Measurements from ENCODE around the gene TSPEAR.
A peak's percentile ranks its signal among the peaks of the same experiment; 100 is the strongest.

Gene TSPEAR

GRCh38 chr21:44498280-44499210 is 212.8 kb downstream of the TSPEAR start:
- Histone ChIP-seq H4K20me1 (no peaks in the 10 kb centered on the region), H3K9ac (peak overlapping the region; percentile 1; the same call in 1 of the 2 replicates), H3K9me3 (peaks cover 11% of the 10 kb centered on the region), H3K4me2 (peak overlapping the region; percentile 50; the same call in 1 of the 2 replicates), H3K27me3 (no peaks in the 10 kb centered on the region), H3K4me1 (peaks cover 66% of the 10 kb centered on the region), H3K27ac (no peak overlapping the region), H3K36me3 (peaks cover 18% of the 10 kb centered on the region), H3K4me3 (no peak overlapping the region)
- no peak for TF ChIP-seq Cebpa-rat (IDR thresholded peaks at IDR 0.05)

- Histone ChIP-seq H3K36me3 (peaks cover 26% of the 10 kb centered on the region), H3K9me3 (peaks cover 19% of the 10 kb centered on the region), H3K4me1 (peaks cover 58% of the 10 kb centered on the region), H3K27me3 (no peaks in the 10 kb centered on the region), H3K4me2 (peak overlapping the region; percentile 50), H3K9ac (peak overlapping the region; percentile 1; the same call in 1 of the 2 replicates), H4K20me1 (no peaks in the 10 kb centered on the region), H3K27ac (no peak overlapping the region), H3K4me3 (no peak overlapping the region)
- TF ChIP-seq Cebpa-rat (IDR thresholded peaks at IDR 0.05), result no peak
Measured at GRCh38 chr21:44497703-44498126, 213.7 kb downstream of the TSPEAR start.

- H3K27ac ChIP-seq, result 0 out of 2 replicates have a peak overlapping the region, but pooled peaks have one; percentile 5
- peaks cover 50% of the 10 kb centered on the region for H3K4me1 ChIP-seq
- peaks cover 28% of the 10 kb centered on the region for H3K9me3 ChIP-seq
- peak overlapping the region; percentile 50 for H3K4me2 ChIP-seq
- H3K4me3 ChIP-seq, result no peak overlapping the region
- no peak overlapping the region for H3K9ac ChIP-seq
- TF ChIP-seq Cebpa-rat (IDR thresholded peaks at IDR 0.05), result no peak
- H3K36me3 ChIP-seq, result peaks cover 35% of the 10 kb centered on the region
- no peaks in the 10 kb centered on the region for H4K20me1 ChIP-seq
- H3K27me3 ChIP-seq, result no peaks in the 10 kb centered on the region
Measured at GRCh38 chr21:44496564-44497550, 214.5 kb downstream of the TSPEAR start.

GRCh38 chr21:44495611-44496563 is 215.5 kb downstream of the TSPEAR start:
- no peak for TF ChIP-seq Cebpa-rat (IDR thresholded peaks at IDR 0.05)
- Histone ChIP-seq H3K4me3 (no peak overlapping the region), H3K36me3 (peaks cover 40% of the 10 kb centered on the region), H3K9ac (no peak overlapping the region), H4K20me1 (no peaks in the 10 kb centered on the region), H3K4me2 (peak overlapping the region; percentile 50), H3K27me3 (no peaks in the 10 kb centered on the region), H3K4me1 (peaks cover 40% of the 10 kb centered on the region), H3K27ac (no peak overlapping the region), H3K9me3 (peaks cover 33% of the 10 kb centered on the region)

- Histone ChIP-seq H3K27ac (no peak overlapping the region), H3K4me3 (no peak overlapping the region), H3K36me3 (peaks cover 49% of the 10 kb centered on the region), H4K20me1 (no peaks in the 10 kb centered on the region), H3K4me2 (no peak overlapping the region), H3K4me1 (peaks cover 40% of the 10 kb centered on the region), H3K9me3 (peaks cover 33% of the 10 kb centered on the region), H3K9ac (no peak overlapping the region), H3K27me3 (no peaks in the 10 kb centered on the region)
- TF ChIP-seq Cebpa-rat (IDR thresholded peaks at IDR 0.05), result no peak
Measured at GRCh38 chr21:44494956-44495355, 216.4 kb downstream of the TSPEAR start.

GRCh38 chr21:44494418-44494817 is 217.0 kb downstream of the TSPEAR start:
- Histone ChIP-seq H3K4me2 (no peak overlapping the region), H3K4me3 (no peak overlapping the region), H3K9me3 (peaks cover 33% of the 10 kb centered on the region), H3K9ac (no peak overlapping the region), H3K4me1 (peaks cover 40% of the 10 kb centered on the region), H4K20me1 (no peaks in the 10 kb centered on the region), H3K36me3 (peaks cover 49% of the 10 kb centered on the region), H3K27me3 (no peaks in the 10 kb centered on the region), H3K27ac (no peak overlapping the region)
- TF ChIP-seq Cebpa-rat (IDR thresholded peaks at IDR 0.05), result no peak

- no peak overlapping the region for H3K27ac ChIP-seq
- H3K4me2 ChIP-seq, result no peak overlapping the region
- no peaks in the 10 kb centered on the region for H3K27me3 ChIP-seq
- no peak overlapping the region for H3K4me3 ChIP-seq
- no peak overlapping the region for H3K9ac ChIP-seq
- H3K9me3 ChIP-seq, result peaks cover 38% of the 10 kb centered on the region
- H4K20me1 ChIP-seq, result no peaks in the 10 kb centered on the region
- peaks cover 49% of the 10 kb centered on the region for H3K36me3 ChIP-seq
- TF ChIP-seq Cebpa-rat (IDR thresholded peaks at IDR 0.05), result no peak
- peaks cover 29% of the 10 kb centered on the region for H3K4me1 ChIP-seq
Measured at GRCh38 chr21:44492567-44493385, 218.6 kb downstream of the TSPEAR start.

- Histone ChIP-seq H3K4me1 (peaks cover 17% of the 10 kb centered on the region), H3K9ac (no peak overlapping the region), H4K20me1 (no peaks in the 10 kb centered on the region), H3K27ac (no peak overlapping the region), H3K4me2 (no peak overlapping the region), H3K9me3 (peaks cover 38% of the 10 kb centered on the region), H3K4me3 (no peak overlapping the region), H3K36me3 (peaks cover 49% of the 10 kb centered on the region), H3K27me3 (no peaks in the 10 kb centered on the region)
- no peak for TF ChIP-seq Cebpa-rat (IDR thresholded peaks at IDR 0.05)
Measured at GRCh38 chr21:44490816-44491215, 220.6 kb downstream of the TSPEAR start.

Measured in BLaER1 (cell line).